Renal cortical epithelial cell (primary cell): ENCODE results near the gene HS3ST2. TPM values are rescaled to one million over a fixed set of nuclear protein-coding genes. Genes with fewer than 3 reads are reported as not detected.
"Not testable (repeated sequence)": the region's sequence is repeated elsewhere in the genome, so short reads cannot be mapped to it uniquely, and the experiment has no call there.

Experiments used
- DNase-seq: peaks from one replicate; pipeline ENCODE4 v3.0.0-alpha.2; 2011; ENCODE audit warnings: low read depth
- total RNA-seq: library from RNA; depleted of rRNA; stranded (reverse); fragments of >200 nt; gene quantifications from 2 replicates; pipeline ENCODE4 v1.2.3, GENCODE V29; 2014

The HS3ST2 gene
- total RNA-seq, 1 donor from 2014 or later = not detected

DNA sequence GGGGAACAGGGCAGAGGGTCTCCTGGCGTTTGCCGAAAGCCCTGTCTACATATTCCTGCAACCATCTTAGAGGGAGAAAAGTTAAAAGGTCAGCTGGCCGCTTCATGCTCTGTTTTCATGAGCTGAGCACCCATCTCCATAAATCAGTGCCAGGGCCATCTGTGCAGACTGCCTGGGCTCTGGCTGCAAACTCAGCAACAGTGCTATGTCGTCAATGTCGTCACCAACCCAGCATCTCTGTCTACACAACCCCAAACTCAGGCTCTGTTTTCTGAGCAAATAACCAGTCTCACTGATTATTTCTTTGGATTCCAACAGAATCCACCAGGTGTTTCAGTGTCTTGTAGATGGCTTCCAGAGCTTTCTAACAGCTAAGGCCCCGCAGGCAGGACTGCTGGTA is 65.0 kb downstream of the HS3ST2 start:
- no peak for DNase-seq

DNA sequence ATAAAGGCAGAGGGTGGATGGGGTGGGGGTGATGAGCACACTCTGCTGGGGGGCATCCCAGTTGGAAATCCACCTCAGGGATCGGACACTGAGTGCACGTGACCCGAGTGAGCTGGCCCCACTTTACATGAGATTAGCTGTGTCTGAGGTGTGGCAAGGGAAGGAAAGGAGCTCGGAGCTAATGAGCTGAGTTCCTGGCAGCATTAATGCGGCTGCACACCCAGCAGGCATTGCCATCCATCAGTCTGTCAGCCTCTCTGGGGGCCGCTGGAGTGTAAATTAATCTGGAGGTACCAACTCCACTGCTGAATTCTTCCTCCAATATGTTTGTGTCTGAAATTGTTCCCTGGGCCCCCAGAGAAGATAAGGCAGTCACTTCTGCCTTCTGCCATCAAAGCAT is 65.5 kb downstream of the HS3ST2 start:
- no peak for DNase-seq

DNA sequence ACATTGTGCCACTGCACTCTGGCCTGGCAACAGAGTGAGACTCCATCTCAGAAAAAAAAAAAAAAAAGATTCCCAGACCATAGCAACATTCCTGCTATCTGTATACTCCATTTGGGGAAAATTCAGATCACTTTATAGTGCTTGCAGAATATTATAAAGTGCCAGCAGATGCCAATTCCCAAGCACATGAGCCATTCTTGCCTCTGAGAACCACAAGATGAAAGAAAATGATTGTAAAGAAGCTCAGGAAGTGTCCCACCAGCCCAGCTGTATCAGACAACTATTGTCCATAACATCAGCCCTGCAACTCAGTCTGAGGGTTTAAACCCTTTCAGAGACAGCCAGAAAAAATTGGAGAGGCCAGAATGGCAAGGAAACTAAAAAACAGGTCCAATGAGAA is 69.0 kb downstream of the HS3ST2 start:
- no peak for DNase-seq

DNA sequence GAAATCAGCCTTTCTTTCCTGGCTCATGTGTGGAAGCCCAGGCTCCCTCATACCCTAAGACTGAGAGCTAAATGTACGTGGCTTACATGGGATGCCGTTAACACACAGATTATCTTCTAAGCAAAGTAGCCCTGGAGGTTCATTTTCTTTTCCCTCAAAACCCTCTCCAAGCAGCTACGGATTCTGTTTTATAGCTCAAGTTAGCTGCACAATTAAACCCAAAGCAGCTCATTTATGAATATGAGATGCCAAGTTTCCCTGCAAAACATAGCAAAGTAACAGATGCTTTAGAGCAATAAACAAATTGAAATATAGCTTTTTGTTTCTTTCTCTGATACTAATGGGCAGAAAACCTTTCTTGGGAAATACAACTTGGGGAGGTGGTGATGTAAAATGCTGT is 72.0 kb downstream of the HS3ST2 start:
- no peak for DNase-seq

DNA sequence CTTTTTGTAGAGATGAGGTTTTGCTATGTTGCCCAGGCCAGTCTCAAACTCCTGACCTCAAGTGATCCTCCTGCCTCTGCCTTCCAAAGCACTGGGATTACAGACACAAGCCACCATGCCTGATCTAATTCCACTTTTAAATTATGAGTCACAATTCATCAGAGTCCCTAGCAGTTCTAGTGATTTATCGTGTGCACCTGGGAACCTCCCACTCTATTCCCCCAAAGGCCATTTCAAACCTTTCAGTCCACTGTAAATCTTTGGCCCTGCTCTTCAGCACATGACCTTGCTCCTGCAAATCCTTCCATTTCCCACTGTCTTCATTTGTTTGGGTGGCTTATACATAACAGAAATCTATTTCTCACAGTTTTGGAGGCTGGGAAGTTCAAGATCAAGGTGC is 73.0 kb downstream of the HS3ST2 start:
- DNase-seq = no peak

DNA sequence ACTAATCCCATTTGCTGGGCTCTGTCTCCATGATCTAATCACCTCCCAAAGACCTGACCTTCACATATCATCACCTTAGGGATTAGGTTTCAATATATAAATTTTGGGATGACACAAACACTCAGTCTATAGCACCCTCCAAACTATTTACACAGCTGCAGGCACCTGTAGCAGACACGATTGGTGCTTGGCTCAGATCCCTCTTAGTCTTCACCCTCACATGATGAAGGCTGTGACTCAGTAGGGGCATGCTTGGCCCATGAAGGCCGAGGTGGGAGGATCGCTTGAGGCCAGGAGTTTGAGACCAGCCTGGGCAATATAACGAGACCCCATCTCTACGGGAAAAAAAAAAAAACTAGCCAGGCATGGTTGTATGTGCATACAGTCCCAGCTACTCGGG is 73.5 kb downstream of the HS3ST2 start:
- DNase-seq = no peak

DNA sequence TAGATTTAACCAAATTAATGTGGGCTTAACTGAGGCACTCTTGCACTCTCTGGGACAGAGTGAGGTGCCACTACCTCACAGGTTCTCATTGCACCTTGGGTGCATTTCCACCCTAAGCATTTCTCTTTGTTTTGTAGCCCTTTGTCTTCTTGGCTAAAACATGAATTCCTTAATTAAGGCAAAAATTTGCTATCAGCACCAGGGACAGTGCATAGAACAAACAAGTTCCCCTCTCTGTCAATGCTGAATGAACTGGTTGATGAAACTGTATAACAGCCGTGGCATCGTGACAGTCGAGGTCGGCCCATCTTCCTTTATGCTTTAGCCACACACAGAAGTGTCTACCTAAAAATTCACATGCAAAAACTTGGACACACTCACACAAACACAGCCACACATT is 74.8 kb downstream of the HS3ST2 start:
- peak; percentile 16 for DNase-seq

DNA sequence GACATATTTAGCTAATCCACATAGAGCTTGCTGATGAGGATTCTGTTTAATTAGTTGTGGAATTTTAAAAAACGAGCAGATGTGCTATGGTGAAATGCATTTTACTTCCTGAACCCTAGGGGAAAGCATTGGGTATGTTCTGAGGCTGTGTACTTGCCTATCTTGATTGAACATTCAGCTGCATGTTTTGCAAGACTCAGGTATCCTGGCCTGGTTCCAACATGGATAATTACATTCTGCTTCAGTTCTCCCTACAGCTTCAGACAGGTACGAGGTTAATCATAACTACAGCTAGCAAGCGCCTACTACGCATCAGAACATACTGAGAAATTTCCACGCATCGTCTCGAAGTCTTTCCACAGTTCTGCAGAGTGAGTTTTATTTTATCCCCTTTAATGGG is 77.0 kb downstream of the HS3ST2 start:
- DNase-seq = peak; percentile 14

DNA sequence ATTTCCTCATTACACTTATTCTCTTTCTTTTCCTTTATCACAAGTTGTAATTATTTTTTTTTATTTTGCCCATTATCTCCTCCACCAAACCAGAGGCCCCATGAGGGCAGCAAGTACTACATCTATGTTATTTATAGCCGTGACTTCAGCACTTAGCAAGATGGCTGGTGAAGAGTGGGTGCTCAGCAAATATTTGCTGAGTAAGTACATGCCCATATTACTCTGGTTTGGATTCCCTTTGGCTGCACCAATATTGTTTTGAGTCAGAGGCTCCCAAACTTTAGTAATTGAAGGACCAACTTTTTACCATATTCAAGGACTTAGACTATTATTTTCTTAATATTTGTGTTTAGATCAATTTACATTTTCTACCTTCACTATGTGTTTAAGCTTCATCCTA is 83.2 kb downstream of the HS3ST2 start:
- DNase-seq = no peak

DNA sequence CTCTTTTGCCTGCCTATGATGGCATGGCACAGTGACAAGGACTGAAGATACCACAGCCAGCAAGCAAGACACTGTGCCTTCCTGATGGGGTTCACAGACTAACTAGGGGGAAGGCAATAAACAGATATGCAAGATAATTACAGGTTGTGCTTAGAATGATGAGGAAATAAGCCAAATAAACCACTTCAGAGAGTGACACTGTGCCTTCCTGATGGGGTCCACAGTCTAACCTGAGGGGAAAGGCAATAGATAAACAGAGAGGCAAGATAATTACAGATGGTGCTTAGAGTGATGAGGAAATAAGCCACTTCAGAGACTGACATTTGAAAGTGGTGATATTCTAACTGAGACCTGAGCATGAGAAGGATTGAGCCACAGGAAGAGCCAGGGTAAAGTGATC is 84.2 kb downstream of the HS3ST2 start:
- no peak for DNase-seq

DNA sequence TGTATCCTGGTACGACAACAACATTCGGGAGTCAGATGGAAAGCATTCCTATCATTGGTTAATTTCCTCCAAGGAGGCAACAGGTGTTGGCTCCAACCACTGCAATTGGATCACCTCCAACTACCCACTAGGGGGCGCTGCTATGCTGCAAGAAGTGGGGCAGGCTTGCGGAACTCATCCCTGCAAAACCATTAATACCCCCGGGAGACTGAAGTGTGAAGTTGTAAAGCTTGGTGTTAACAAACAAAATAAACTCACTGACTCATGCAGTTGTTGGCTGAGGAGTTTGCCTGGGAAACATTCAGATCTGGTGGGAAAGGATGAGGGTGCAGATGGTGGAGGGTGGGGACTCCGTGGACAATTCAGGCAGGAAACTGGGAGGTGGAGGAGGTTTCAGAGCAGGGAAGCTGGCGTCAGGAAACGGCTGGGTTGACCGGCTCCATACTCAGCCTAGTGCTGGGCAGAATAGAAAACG is 84.9 kb downstream of the HS3ST2 start:
- peak; percentile 86 for DNase-seq

DNA sequence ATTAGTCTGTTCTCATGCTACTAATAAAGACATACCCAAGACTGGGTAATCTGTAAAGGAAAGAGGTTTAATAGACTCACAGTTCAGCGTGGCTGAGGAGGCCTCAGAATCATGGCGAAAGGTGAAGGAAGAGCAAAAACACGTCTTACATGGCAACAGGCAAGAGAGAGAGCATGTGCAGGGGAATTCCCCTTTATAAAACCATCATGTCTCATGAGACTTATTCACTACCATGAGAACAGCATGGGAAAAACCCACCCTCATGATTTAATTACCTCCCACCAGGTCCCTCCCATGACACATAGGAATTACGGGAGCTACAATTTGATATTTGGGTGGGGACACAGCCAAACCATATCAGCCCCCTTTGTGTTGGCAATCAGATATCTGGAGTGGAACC is 85.6 kb downstream of the HS3ST2 start:
- DNase-seq = not testable (repeated sequence)

DNA sequence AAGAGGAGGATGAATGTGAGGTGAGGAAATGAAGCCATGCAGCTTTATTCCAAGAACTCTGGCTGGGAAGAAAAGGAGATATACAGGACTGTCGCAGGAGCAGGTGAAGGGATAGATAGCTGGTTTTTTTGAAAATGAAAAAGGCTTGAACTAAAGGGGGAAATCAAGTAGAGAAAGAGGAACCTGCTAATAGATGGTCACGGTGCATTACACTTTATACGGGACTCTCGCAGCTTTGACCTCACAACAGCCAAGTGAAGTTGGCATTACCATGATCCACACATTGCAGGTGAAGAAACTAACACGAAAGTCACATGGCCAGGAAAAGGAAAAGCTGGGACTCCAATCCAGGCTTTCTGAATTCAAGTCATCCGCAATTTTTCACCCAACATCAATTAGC is 86.9 kb downstream of the HS3ST2 start:
- DNase-seq = no peak

DNA sequence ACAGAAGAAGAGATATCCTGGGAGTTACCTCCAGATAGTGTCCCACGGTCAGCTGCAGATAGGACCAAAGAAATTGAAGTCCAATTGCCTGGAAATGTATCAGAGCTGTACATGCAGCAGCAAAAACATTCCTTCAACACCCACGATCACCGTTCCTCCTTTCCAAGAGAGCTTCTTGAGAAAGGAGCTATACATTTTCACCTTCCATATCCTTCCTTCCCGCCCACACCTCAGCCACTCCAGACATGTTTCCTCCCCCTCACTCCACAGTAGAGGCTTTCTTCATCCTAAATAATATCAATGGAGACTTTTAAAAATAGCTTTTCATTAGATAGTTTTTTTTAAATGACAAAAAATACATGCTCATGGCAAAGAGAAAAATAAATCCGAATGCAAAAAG is 87.6 kb downstream of the HS3ST2 start:
- DNase-seq = no peak

DNA sequence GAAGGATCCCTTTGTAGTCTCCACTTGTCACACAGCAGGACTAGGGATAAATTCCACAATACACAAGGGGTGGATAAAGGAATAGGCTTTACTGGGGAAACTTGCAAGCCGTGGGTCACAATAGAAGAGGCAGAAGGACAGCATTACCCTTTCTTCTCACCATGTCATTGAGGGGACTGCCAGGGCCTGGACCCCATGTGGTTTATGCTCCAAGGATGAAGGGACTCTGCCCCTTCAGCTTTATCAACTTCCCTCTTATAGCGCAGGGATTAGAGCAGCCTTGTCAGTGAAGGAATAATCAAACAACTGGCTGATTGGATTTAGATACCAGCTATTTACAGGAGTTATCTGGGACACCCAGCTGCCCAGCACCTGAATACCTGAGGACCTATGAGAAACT is 89.8 kb downstream of the HS3ST2 start:
- DNase-seq = no peak

DNA sequence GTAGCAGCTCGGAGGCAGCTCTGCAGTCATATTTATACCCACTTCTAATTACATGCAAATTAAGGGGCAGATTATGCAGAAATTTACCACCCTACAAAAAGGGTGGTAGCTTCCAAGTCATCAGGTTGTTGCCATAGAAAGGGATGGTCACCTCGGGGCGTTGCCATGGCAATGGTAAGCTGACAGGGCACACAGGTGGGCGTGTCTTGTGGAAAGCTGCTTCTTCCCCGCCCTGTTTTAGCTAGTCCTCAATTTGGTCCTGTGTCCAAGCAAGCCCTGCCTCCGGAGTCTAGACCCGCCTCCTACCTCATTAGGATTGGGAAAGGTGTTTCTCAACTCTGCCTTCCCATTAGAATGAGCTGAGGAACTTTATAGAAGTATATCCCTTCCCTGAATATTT is 98.7 kb downstream of the HS3ST2 start:
- DNase-seq = no peak

DNA sequence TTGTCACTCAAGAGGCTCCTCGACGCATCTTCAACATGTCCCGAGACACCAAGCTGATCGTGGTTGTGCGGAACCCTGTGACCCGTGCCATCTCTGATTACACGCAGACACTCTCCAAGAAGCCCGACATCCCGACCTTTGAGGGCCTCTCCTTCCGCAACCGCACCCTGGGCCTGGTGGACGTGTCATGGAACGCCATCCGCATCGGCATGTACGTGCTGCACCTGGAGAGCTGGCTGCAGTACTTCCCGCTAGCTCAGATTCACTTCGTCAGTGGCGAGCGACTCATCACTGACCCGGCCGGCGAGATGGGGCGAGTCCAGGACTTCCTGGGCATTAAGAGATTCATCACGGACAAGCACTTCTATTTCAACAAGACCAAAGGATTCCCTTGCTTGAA is 101.0 kb downstream of the HS3ST2 start:
- DNase-seq = no peak

DNA sequence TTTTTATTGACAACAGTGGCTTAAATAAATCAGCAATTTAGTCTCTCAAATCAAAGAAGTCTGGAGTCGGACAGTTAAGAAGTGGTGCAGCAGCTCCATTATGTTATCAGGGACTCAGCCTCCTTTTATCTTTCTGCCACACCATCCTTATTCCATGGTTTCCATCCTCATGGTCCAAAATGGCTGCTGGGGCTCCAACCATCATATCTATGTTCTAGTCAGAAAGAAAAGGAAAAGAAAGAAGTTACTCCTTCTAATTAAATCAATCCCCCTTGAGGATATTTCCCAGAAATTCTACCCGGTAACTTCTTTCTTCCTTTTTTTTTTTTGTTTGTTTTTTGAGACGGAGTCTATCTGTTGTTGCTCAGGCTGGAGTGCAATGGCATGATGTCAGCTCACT is 109.5 kb downstream of the HS3ST2 start:
- no peak for DNase-seq

DNA sequence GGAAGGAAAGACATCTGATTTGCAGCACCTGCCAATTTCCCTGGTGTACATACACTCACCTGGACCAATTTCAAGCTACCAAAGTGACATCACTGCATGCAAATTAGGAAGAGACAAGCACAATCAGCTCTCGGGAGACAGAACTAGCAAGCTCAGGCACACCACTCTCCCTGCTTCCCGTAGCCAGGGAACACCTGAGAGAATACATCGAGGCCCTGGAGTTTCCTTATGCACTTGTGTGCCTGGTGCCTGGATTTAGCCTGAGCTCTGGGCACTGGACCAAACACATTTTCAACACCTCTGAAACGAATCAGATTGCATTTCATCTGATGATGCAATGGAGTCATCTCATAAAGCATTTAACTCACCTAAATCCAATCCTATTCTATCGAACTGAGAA is 110.5 kb downstream of the HS3ST2 start:
- DNase-seq = no peak

DNA sequence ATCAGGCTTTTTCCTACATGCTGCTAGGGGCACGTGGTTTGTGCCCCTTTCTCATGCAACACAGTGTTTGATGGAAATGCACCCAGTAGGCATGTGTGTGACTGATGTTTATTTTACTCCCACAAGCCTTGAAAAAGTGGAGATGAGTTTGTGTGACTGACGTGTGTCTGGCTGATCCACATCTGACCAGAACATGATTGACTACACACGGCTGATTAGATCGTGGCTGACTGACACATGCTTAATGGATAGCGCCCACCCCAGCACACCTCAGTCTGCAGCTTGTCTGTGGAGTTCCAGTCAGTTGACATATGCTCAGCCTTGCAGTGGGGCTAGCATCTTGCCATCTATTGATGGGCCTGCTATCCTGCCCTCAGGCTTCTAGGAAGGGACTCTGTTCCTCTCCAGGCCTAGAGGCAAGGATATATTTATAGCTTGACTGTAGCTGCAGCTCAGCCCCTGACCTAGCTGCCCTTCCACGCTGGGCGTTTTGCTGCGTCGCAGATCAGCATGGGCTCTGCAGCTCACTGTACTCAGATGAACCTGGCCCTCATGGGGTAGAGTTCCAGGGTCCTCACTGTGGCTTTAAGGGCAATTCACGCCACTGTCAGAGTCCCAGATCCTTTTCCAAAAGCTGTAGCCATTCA is 112.3 kb downstream of the HS3ST2 start:
- DNase-seq = no peak

DNA sequence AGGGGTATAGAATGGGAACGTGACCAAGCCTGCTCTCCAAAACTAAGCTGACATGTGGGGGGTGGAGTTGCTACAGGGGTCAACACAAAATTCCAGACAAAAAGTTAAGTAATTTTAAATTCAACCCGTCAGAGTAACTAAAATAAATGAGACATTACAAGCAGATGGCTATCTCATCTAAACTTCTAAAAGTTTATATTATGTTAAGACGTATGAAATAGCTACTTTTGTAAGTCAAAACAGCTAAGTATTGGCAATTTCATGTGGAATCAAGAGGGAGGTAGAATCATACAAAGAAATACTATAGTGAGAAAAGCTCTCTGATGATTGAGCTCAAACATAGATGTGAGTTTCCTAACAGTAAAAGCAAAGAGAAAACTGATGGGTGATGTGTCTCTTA is 113.3 kb downstream of the HS3ST2 start:
- DNase-seq = no peak

DNA sequence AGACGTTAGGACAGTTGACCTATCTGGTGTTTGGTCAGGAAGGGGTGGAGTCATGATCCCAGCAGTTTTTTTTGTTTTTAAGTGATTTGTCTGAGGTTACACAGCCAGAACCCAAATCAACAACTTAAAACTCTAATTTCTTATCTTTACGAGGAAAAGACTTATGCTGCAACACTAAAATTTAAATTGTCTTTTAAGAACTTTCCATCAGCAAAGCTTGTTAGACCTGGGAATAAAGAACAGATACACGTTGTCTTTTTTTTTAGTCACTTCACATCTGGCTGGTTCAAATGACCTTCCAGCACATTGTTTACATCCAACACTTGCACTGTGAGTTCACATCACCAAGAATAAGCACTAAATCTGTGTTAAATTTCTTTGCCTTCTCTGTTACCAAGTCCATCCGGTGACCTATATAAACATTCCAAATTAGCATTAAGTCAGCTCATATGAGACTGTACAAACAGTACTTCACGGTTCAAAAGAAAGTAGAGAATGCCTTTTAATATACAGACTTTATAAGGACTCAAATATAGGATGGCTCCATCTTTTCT is 115.0 kb downstream of the HS3ST2 start:
- no peak for DNase-seq

DNA sequence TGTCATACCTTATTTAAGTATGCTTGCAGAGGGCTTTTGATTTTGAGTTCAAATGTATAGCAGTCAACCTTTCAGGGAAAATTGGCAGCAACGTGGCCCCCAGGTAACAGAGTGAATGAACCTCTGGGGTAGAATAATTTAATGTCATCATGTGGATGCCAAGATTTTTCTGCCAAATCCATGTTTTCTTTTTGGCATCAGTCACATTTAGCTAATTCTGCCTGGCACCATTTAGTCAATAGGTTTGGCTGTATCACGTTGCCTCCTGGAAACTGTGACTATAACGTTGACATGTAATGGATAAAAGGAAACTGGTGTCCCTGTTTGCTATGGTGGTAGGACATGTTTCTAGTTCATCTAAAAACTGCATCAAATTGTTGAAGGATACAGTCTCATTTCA is 115.5 kb downstream of the HS3ST2 start:
- no peak for DNase-seq
